ENCODE measurements around the gene CAPN2. TPM values are rescaled to one million over a fixed set of nuclear protein-coding genes. Genes with fewer than 3 reads are reported as not detected.

Gene CAPN2
- total and polyA plus RNA-seq, 2 donors from 2014 or later, result 175 to 276 TPM

GRCh38 chr1:223707256-223708000, 4.9 kb upstream of the CAPN2 start:
- DNase-seq (peak in 3 of 5 donors; percentile 39 to 84 (median 55)), FAIRE-seq (no peak)
- Histone ChIP-seq H3K9ac (ENCODE audit: low read length in 3 of 3) (peak overlapping the region in 1 of 3 donors; percentile 5), H3K4me1 (ENCODE audit: control insufficient read depth in 2 of 3, insufficient read depth in 2 of 3, low read depth in 1 of 3, low read length in 3 of 3) (peaks cover 0 to 14% (median 3%) of the 10 kb centered on the region in 3 donors), H3K27me3 (ENCODE audit: control insufficient read depth, insufficient read depth, low read length) (no peaks in the 10 kb centered on the region), H3K9me3 (ENCODE audit: control insufficient read depth in 2 of 3, insufficient read depth in 1 of 3, low read length in 3 of 3) (no peaks in the 10 kb centered on the region), H3K4me3 (ENCODE audit: low read length in 3 of 3) (no peak overlapping the region), H3K27ac (ENCODE audit: low read depth in 2 of 2, low read length in 2 of 2) (peak overlapping the region; percentile 61 to 68), H3K36me3 (ENCODE audit: control insufficient read depth in 2 of 3, insufficient read depth in 3 of 3, low read length in 3 of 3) (no peaks in the 10 kb centered on the region)
- TF ChIP-seq, protein P1, sequence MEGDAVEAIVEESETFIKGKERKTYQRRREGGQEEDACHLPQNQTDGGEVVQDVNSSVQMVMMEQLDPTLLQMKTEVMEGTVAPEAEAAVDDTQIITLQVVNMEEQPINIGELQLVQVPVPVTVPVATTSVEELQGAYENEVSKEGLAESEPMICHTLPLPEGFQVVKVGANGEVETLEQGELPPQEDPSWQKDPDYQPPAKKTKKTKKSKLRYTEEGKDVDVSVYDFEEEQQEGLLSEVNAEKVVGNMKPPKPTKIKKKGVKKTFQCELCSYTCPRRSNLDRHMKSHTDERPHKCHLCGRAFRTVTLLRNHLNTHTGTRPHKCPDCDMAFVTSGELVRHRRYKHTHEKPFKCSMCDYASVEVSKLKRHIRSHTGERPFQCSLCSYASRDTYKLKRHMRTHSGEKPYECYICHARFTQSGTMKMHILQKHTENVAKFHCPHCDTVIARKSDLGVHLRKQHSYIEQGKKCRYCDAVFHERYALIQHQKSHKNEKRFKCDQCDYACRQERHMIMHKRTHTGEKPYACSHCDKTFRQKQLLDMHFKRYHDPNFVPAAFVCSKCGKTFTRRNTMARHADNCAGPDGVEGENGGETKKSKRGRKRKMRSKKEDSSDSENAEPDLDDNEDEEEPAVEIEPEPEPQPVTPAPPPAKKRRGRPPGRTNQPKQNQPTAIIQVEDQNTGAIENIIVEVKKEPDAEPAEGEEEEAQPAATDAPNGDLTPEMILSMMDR (IDR thresholded peaks at IDR 0.05; ENCODE audit: borderline replicate concordance, extremely low read depth, insufficient read depth), result no peak
- intact Hi-C loops (cut with DNase I), result no loop called here

- H3K36me3 ChIP-seq (ENCODE audit: control insufficient read depth in 2 of 3, insufficient read depth in 3 of 3, low read length in 3 of 3), result no peaks in the 10 kb centered on the region
- peak in 2 of 5 donors; percentile 17 to 34 for DNase-seq
- intact Hi-C loops (cut with DNase I), result no loop called here
Observed at GRCh38 chr1:223708001-223708359, 4.4 kb upstream of the CAPN2 start.

DNA sequence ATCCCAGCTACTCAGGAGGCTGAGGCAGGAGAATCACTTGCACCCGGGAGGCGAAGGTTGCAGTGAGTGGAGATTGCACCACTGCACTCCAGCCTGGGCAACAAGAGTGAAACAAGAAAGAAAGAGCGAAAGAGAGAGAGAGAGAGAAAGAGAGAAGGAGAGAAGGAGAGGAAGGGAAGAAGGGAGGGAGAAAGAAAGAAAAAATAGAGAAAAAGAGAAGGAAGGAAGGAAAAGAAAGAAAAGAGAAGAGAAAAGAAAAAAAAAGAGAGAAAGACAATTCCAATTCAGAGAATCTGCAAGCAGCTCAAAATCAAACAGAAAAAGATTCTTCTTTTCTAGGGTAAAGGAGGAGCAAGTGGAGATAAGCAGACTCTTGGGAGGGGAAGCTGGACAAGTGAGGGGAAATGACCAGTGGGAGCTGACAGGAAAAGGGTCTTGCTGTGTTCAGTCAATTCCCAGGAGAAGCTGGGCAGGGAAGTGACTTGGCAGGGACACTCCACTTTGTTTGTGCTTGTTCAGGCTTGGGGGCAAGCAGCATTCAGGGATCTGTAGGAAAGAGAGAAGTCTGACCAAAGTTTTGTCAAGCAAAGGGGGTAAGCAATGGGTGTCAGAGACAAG, 3.6 kb upstream of the CAPN2 start:
- FAIRE-seq (no peak), DNase-seq (peak in 1 of 5 donors; percentile 7)
- TF ChIP-seq, protein P1 (IDR thresholded peaks at IDR 0.05; ENCODE audit: borderline replicate concordance, extremely low read depth, insufficient read depth), result no peak
- intact Hi-C loops (cut with DNase I), result no loop called here
- Histone ChIP-seq H3K36me3 (ENCODE audit: control insufficient read depth in 2 of 3, insufficient read depth in 3 of 3, low read length in 3 of 3) (no peaks in the 10 kb centered on the region), H3K9ac (ENCODE audit: low read length in 3 of 3) (no peak overlapping the region), H3K4me1 (ENCODE audit: control insufficient read depth in 2 of 3, insufficient read depth in 2 of 3, low read depth in 1 of 3, low read length in 3 of 3) (peaks cover 0 to 17% (median 3%) of the 10 kb centered on the region in 3 donors), H3K4me3 (ENCODE audit: low read length in 3 of 3) (no peak overlapping the region), H3K27ac (ENCODE audit: low read depth in 2 of 2, low read length in 2 of 2) (no peak overlapping the region), H3K27me3 (ENCODE audit: control insufficient read depth, insufficient read depth, low read length) (no peaks in the 10 kb centered on the region), H3K9me3 (ENCODE audit: control insufficient read depth in 2 of 3, insufficient read depth in 1 of 3, low read length in 3 of 3) (no peaks in the 10 kb centered on the region)

More at GRCh38 chr1:223708001-223708359, 4.4 kb upstream of the CAPN2 start:
- H3K4me3 ChIP-seq (ENCODE audit: low read length in 3 of 3), result no peak overlapping the region
- TF ChIP-seq, protein P1 (IDR thresholded peaks at IDR 0.05; ENCODE audit: borderline replicate concordance, extremely low read depth, insufficient read depth), result peak; percentile 1
- H3K9ac ChIP-seq (ENCODE audit: low read length in 3 of 3), result no peak overlapping the region
- peak overlapping the region; percentile 61 to 68 for H3K27ac ChIP-seq (ENCODE audit: low read depth in 2 of 2, low read length in 2 of 2)
- H3K4me1 ChIP-seq (ENCODE audit: control insufficient read depth in 2 of 3, insufficient read depth in 2 of 3, low read depth in 1 of 3, low read length in 3 of 3), result peaks cover 0 to 14% (median 3%) of the 10 kb centered on the region in 3 donors
- no peak for FAIRE-seq
- no peaks in the 10 kb centered on the region for H3K27me3 ChIP-seq (ENCODE audit: control insufficient read depth, insufficient read depth, low read length)
- H3K9me3 ChIP-seq (ENCODE audit: control insufficient read depth in 2 of 3, insufficient read depth in 1 of 3, low read length in 3 of 3), result no peaks in the 10 kb centered on the region

Data from kidney (tissue), 14 donors.